ENCODE measurements around the gene MET.

The MET gene

DNA sequence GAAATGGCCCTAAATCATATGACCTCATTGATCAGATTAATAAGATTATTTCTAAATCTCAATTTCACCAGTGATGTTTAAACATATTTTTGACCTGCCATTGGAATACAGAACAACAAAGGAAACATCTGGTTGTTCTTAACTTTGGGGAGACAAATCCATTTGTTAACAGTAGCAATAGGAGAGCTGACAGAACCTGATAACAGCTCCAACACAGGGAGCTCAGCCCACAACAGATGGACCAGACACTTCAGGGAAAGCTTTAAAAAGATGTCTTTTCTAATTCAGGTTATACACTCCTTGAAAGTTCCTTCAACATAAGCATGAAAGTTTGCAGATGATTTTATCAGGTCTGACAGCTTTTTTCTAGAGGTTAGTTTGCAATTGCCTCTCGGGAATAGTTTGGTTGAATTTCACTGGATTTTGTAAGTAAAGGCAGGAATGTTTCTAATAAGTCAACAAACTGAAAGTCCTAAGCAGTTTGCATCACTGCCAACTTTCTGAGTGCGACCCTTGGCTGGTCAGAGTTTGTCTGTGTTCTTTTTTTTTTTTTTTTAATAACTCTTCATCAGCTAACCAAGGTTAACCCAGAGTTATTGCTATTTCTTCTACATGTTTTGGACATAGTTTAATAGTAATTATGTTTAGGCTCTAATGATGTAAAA is 6.5 kb upstream of the MET start:
- no peak for DNase-seq

DNA sequence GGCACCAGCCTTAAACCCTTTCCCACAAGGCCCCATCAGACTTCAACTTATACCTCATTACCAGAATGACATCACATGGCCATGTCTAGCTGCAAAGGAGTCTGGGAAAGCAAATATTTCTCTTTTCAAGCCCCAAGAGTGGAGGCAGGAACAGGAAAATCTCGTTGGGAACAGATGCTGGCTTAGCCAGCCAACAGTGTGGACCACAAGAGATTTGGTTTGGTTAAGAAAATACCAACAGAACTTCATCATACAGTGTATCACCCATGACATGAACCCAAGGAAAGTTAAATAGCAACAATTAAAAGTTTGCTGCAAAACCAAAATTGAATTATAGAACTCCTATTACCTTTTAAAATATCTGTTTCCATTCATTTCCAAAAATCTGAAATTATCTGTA is 2.2 kb upstream of the MET start:
- no peak for DNase-seq

DNA sequence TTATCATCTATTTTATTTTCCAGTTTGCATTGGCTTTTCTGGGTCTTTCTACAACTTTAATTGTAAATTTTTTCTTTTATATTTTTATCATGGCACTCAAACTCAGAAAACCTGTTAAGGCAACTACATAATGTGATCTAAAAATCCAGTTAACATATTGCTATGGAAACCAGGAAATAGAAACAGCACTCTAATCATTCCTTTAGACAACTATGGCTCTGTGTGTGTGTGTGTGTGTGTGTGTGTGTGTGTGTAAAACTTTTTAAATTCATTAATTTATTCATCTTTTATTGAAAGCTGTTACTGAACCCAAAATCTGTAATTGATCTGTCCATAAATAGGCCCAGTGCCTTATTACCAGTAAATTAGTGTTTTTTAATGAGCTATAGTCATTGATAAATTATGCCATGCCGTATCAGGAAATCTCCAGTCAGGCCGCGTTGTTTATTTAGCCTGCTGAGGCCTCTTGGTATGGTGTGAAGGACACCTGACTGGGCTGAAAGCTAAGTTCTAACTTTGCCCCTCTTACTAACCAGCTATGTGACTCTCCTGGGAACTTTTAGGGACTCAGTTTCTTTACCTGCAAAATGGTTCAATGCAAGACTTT is 1.5 kb upstream of the MET start:
- DNase-seq: no peak

DNA sequence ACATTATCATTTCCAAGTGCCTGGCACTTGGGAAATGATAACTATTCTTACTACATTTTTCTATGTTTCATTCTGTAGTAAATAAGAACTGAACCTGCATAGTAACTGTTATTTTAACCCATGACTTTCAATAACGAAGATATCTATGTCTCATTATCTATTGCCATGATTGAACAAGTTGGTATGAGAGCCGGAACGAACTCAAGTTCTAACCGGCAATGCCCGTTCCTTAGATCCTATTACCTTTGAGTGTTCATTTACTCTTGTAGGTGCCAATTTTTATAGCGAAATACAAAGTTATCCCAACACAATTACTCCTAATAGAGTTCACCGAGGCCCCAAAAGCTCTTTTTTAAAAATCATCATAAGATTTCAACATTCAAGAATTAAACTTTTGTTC is 885 bp upstream of the MET start:
- DNase-seq: no peak

DNA sequence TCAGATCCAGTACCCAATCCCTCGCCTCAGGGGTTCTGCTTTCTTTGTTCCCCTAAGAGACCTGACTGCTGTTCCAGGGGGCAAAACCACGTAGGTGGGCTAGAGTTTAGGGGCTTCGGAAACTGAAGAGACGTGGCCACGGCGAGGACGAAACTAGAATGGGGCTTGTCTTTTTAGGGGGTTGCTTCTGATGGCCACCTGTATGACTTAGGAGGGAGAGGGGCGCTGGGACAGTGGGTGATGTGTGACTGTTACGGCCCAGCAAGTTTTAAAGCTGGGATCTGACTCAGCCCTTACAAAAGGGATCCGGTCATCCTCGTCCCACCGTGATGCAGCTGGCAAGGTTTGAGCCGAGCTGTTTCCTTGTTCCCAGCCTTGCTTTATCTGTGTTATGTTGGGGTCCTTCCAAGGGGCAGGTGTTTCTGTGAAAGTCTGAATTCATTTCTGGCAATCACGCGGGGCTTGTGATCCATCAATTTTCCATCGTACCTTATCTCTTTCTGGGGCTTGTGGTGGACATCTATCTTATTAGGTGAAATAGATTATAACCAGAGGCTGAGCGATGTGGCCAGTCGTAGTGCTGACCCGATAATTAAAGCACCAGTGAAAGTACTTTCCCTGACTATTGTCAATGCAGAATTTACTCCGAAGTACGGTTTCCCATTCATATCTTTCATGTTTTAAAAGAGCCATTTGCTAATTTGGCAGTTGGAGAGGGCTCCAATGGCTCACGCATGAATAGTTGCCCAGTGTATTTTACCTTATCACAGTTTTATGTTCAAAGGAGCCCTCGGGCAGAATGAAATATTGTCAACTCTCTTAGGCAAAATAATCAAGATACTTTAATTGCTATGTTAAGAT is 830 bp downstream of the MET start:
- DNase-seq: no peak

DNA sequence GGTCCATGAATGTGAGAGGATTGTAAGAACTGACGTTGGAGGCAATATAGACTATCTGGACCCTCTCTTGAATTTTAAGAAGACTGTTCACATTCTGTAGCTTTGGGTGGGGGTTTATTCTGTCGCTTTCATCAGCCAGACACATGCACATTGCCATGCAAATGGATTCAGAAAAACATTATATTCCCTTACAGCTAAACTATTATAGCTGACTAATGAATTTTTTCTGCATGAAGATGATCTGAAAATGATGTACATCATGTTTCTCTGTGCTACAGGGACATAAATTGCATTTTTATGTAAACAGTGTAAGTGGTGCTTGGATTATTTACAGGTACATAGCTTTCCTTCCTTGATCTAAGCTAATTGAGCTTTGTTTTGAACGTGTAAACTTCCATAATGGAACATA is 1.5 kb downstream of the MET start:
- DNase-seq: no peak

DNA sequence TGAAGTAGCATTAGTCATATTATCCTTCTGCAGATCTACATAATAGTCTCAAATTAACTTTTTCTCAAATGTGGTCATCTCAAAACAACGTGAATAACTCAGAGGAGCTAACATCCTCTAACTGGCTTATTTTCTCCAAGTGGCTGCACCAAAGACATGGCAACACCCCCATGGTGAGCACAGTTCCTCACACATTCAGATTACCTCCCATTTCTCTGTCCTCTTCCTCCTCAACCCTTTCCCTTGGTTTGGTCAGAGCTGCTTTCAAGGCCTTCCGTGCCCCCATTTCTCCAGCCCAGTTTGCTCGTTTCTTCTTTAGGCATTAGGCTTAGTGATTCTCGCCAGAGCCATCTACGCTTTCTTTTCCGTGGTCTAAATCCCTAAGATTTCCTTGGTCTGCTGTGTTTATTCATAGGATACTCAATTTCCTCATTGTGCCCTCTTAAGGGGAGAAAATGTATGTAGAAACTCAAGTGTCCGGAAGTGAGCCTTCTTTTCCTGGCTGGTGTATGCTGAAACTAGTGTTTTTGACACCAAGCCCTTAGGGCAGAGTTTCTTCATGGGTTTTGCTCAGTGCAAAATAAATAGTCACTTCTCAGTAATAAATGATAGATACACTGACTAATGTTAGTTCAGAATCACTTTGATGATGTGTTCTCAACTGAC is 2.6 kb downstream of the MET start:
- DNase-seq: no peak

DNA sequence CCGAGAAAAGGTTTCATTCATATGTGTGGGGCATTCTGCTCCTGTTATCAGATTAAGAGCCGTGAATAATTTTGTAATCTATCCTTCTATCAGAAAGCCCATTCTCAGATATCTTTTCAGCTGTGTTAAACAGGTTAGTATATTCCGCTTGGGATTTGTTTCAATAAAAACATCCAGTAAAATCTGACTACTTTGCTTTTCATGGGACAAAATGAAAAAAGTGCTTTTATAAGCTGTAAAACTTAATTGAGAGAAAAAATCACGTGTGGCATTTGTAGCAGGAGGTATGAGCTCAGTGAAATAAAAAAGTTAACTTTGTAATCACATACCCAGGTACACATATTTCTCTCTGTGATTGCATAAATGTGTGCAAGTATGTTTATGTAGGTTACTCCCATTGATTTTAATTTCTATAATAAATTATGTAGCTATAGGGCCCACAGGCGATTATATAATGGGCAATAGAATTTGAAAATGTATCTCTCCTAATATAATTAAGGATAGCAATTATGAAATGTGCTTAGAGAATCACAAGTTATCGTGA is 3.9 kb downstream of the MET start:
- DNase-seq: no peak

DNA sequence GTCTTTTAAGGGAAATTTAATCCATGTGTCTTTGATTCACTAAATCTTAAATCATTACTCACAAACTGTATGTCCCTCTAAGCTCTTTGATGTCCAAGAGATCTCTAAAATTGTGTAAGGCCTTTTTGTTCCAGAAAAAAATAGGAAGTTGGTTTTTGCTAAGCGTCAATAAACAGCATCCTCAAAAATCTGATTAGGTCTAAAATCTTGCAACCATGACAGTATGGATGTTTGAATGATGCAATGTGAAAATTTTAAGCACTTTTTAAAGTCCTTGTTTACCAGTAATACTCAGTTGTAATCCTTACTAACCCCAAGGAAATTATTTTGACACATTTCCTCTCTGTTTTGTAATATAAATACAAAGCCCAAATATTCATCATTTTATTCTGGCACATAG is 6.8 kb downstream of the MET start:
- no peak for DNase-seq

DNA sequence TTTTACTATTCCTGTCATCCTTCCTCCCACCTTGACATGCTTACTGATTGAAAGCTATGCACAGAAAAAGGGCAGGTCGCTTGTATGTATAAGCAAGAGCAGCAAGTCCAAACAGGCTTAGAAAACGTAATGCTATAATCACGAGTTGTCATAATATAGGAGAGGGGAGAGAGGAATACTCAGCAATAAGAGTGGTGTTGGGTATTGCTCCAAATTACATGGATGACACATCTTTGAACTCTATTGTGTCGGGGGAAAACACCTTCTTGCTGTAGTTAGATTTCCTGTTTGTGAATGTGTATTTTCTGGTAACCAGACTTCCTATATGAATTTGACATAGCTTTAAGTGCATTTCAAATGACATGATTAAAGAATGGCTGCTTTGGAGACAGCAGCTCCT is 7.5 kb downstream of the MET start:
- no peak for DNase-seq

DNA sequence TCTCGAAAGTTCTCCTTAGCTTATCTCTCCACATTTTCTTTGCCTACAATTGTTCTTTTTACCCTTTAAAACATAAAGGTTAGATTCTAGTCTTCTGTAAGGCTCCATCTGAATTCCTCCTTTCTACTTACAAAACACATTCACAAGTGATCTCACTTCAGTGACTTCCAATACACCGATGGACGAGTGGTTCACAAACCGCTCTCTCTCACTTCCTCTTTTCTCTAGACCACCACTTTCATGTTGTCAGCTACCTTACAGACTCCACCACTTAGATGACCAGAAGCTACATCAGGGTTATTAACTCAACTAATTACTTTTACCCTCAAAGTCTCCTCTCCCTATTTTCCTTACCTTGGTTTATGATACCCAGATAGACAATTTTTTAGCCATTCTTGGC is 11.8 kb downstream of the MET start:
- no peak for DNase-seq

DNA sequence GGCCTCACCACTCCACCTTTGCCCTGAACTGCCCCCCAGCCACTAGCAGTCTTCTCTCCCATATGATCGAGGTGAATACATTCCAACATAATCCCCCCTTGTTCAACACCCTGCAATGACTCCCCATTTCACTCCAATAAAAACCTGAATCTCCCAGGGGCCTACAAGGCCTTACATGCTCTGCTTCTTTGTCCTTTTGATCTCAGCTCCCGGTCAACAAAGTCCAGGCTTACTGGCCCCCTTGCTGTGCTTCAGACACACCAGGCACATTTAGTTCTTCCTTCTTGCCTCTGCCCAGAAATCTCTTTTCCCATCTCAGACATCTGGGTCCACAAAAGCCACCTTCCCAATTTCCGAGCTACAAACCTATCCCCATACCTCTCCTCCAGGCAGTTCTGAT is 14.0 kb downstream of the MET start:
- no peak for DNase-seq

DNA sequence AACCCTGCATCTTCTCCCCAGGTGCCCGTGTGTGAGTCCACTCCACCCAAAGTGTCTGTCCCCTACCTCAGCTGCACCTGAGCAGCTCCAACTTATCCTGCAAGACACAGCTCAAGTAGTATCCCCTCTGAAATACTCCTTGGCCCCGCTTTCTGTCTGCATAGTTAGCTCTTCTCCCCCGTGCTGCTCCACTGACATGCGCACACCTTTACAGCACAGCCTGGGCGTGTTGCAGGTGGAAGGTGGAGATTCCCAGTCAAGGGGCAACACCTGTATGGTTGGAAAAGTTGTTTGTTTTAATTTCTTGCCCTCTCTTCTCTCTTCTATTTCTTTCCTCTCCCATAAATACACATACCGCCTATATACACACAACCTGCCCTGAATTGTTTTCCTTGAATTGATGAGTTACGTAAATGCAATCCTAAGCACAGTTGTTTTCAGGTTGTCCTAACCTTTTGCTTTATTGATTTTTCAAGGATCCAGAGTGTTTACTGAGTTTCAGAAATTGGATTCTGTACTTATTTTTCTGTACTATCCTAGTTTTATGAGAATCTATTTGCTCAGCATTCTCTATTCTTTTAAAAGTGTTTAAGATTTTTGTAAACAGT is 14.9 kb downstream of the MET start:
- no peak for DNase-seq

DNA sequence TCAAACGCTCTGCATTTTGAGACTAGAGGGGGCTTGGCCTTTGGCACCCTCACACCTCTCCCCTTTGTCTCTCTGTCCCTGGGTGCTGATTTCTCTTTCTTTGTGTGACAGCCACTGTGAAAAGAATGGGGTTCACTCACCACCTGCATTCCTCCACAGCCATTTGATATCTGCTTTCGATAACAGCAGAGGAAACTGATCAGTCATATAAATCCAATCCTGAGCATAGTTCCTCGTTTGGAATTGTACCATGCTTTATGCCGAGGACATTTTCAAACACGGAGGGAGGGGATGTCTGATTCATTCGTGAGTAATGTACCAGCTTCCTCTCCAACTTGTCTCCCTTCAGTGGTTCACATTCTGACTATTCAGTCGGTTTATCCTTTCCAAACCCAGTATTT is 15.8 kb downstream of the MET start:
- DNase-seq: no peak

DNA sequence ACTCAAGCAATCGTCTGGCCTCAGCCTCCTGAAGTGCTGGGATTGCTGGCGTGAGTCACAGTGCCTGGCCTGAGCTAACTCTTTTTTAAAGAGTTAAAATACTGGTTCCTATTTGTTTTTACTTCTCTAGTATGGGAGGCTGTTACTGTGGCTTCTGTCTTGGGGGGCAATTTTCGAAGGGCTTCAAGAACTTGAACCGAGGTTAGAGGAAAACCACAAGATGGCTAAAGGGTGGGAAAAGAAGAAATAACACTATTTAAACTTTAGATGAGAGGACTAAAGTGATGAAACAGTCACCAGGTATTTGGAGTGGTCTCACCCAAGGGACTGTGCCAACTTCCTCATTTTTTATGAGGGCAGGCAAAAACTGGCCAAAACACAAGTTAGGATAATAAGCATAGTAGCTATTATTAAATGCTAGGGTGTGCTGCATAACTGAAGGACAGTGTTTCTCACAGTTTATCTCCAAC is 17.8 kb downstream of the MET start:
- no peak for DNase-seq

DNA sequence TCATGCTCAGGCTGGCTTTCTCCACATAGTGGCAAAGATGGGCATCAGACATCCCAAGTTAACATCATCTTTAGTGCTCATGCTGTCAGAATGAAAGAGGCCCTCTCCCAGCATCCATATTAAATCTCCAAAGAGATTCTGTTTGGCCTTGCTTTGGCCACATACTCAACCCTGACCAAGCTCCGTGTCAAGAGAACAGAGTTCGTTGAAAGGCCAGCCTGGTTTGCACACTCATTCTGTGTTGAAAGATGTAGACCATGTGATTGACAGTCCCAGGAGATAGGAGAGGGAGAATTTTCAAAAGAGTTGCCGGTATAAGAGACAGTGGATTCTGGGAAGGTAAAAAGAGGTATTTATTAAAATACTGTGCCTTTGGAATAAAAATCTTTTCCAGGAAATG is 19.7 kb downstream of the MET start:
- DNase-seq: no peak

DNA sequence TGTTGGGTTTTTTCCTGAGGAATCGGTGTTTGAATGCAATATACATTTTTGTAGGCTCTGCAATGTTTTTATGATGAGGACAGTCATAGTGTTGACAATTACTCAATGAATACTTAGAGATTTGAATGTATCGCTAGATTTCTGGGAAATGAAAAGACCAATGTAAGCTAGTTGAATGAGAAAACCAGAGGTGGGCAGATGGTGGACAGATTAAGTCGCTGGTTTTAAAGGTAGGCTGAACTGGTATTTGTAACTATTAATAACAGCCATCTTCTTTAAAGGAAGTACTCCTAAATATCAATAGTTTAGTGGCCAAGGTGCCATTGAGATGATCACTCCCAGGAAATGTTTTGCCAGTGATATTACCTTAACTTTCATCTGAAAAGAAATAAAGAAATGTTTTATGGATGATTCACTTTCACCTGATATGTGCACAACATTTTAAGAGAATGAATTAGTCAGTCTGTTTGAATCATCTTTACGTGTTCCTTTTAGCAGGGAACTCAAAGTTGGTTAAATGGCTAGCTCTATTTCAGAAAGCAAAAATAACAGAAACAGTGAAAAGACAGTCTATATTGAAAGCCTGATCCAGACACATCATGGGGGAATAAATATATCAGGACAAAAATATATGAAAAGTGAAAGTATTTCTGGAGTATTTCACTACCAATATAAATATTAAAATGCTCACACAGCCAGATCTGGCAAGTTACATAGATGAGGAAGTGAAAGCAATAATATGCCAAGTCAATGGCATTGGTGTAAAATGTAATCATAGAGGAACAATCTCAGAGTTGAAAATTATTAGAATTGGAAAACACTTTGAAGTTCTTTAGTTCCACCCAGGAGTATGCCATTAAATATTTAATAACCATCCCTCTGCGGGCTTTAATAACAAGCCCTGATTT is 20.7 kb downstream of the MET start:
- no peak for DNase-seq

DNA sequence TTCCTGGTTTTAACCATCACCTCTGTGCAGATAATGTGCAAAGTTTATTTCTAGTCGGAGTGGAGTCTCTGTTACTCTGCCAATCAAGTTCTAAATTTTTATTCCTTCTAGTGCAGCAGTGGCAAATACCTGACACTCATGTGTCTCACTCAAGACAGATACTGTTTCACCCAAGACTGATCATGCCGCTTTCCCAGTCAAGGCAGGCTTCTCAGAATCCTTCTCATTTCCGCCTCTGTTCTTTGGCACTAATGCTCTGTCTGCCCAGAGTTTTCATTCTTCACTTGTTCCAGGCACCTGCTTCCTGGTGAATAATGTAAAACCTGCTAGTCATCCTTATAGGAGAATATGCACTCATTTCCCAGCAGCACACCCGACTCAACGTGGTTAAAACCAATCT is 24.7 kb downstream of the MET start:
- no peak for DNase-seq

DNA sequence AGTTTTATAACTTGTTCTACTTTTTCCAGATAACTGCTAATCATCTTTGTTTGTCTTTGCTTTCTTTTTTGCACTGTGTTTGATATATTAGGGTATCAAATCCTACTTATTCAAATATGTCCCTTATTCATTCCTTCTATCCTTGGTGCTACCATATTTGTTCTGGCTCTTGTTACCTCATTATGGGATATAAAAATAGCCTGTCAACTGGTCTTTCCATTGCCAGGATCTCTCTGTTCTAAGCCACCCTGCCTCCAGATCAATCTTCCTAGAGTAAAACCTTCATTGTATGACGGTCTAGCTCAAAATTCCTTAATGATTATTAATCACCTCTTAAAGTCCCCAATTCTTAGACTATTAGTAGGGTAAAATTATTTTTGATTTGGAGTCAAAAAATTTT is 25.2 kb downstream of the MET start:
- DNase-seq: no peak

DNA sequence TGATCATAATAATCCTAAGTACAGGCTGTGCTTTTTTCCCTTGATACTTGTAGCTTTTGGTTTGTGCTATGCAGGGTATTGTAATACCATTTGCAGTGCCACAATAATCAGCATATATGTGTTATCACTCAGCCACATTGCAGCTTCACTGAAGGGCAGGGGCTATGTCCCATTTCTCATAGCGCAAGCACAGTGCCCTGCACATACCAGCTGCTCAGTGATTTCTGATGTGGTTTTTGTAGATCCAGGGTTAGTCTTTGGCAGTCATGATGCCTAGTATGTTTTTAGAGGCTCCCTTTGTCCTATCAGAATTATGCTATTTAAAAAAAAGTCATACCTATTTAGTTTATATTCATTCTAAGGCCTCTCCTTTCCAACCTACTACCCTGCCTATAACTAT is 25.8 kb downstream of the MET start:
- DNase-seq: no peak

DNA sequence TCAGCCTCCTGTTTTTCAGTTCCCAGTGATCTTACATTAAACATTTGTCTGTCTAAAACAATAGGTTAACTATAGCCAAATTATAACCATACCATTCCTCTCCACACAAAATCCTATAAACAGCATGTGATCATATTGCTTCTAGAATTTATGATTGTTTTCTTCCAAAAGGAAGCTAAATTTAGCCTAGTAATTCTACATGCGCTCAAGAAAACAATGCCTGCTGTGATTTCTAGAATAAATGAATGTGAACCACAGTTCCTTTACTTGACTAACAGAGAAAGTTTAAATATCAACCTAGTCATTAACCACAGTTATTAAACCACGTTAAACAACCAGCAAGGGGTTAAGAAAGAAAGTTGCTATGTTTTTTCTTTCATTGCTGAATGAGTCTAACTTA is 26.4 kb downstream of the MET start:
- DNase-seq: no peak

All from GF-D8 (cell line).